Neural cell (in vitro differentiated cells): ENCODE measurements around the gene ACY1. TPM values are rescaled to one million over a fixed set of nuclear protein-coding genes. Genes with fewer than 3 reads are reported as not detected.

Experiments
- H2AFZ ChIP-seq: fragments of 200-600, 300-800 bp; sonication (generic), shearing (Covaris generic); 2 replicates; pipeline ENCODE4 v1.6.0; 2014; ENCODE audit warnings: low read depth, mild to moderate bottlenecking, antibody characterized with exemption, low read length, moderate library complexity
- H3F3A ChIP-seq: fragments of 200-600 bp; shearing (Covaris generic); 2 replicates; pipeline ENCODE4 v1.6.1; 2016; ENCODE audit warnings: mild to moderate bottlenecking, moderate library complexity, mixed read lengths, antibody characterized with exemption, low read length; ENCODE audit not compliant: insufficient read depth, poor library complexity, severe bottlenecking
- H3K27ac ChIP-seq: fragments of 200-600, 300-800 bp; sonication (generic), shearing (Covaris generic); 2 replicates; pipeline ENCODE4 v1.5.1; 2014; ENCODE audit warnings: mild to moderate bottlenecking, low read length, moderate library complexity
- H3K27me3 ChIP-seq: fragments of 300-800, 200-600 bp; sonication (generic), shearing (Covaris generic); 2 replicates; pipeline ENCODE4 v1.6.0; 2014; ENCODE audit warnings: mild to moderate bottlenecking, low read depth, low read length, moderate library complexity; ENCODE audit not compliant: insufficient read depth
- H3K36me3 ChIP-seq: fragments of 300-800, 200-600 bp; sonication (generic), shearing (Covaris generic); 2 replicates; pipeline ENCODE4 v1.5.1; 2014; ENCODE audit warnings: mild to moderate bottlenecking, antibody characterized with exemption, low read length, moderate library complexity; ENCODE audit not compliant: insufficient read depth
- H3K4me2 ChIP-seq: fragments of 300-800, 200-600 bp; sonication (generic), shearing (Covaris generic); 2 replicates; pipeline ENCODE4 v1.6.0; 2014; ENCODE audit warnings: mild to moderate bottlenecking, low read length
- H3K4me3 ChIP-seq: fragments of 300-800, 200-600 bp; sonication (generic), shearing (Covaris generic); 2 replicates; pipeline ENCODE4 v1.5.1; 2014; ENCODE audit warnings: mild to moderate bottlenecking, low read length, moderate library complexity
- H3K79me2 ChIP-seq: fragments of 200-600 bp; shearing (Covaris generic); replicated peaks from 2 replicates; pipeline ENCODE4 v1.6.0; 2014; ENCODE audit warnings: mild to moderate bottlenecking, low read length, moderate library complexity; ENCODE audit not compliant: insufficient read depth
- H3K9ac ChIP-seq: fragments of 300-800, 200-600 bp; sonication (generic), shearing (Covaris generic); 2 replicates; pipeline ENCODE4 v1.6.1; 2016; ENCODE audit warnings: mild to moderate bottlenecking, low read length, mixed read lengths
- H3K9me2 ChIP-seq: fragments of 200-600 bp; shearing (Covaris generic); 2 replicates; pipeline ENCODE4 v1.6.1; 2016; ENCODE audit warnings: mild to moderate bottlenecking, low read length, mixed read lengths; ENCODE audit not compliant: insufficient read depth
- H3K9me3 ChIP-seq: fragments of 200-600, 300-800 bp; sonication (generic), shearing (Covaris generic); 2 replicates; pipeline ENCODE4 v1.6.1; 2016; ENCODE audit warnings: mild to moderate bottlenecking, mixed run types, low read length, moderate library complexity, mixed read lengths
- H4K20me1 ChIP-seq: fragments of 200-600 bp; shearing (Covaris generic); 2 replicates; pipeline ENCODE4 v1.6.1; 2016; ENCODE audit warnings: mild to moderate bottlenecking, mixed run types; ENCODE audit not compliant: insufficient read depth
- EP300 ChIP-seq: fragments of 450-650 bp; conservative IDR thresholded peaks from 2 replicates; pipeline ENCODE4 v1.6.1; 2014; ENCODE audit warnings: antibody characterized with exemption, mild to moderate bottlenecking, moderate library complexity; ENCODE audit not compliant: poor library complexity, severe bottlenecking
- EZH2 ChIP-seq: fragments of 200-600, 300-800 bp; shearing (Covaris generic), sonication (generic); IDR thresholded peaks from 2 replicates; pipeline ENCODE4 v1.6.1; 2014; ENCODE audit warnings: antibody characterized with exemption, low read length, borderline replicate concordance, mild to moderate bottlenecking; ENCODE audit not compliant: insufficient read depth, poor library complexity, severe bottlenecking
- MXI1 ChIP-seq: fragments of 450-650 bp; conservative IDR thresholded peaks from 2 replicates; pipeline ENCODE4 v1.6.1; 2014; ENCODE audit warnings: antibody characterized with exemption, mild to moderate bottlenecking; ENCODE audit not compliant: poor library complexity, severe bottlenecking
- POLR2AphosphoS5 ChIP-seq: IDR thresholded peaks from 2 replicates; pipeline ENCODE4 v1.6.1; 2012
- RAD21 ChIP-seq: fragments of 450-650 bp; conservative IDR thresholded peaks from 2 replicates; pipeline ENCODE4 v1.6.1; 2014; ENCODE audit warnings: antibody characterized with exemption, mild to moderate bottlenecking, moderate library complexity
- SMC3 ChIP-seq: fragments of 450-650 bp; conservative IDR thresholded peaks from 2 replicates; pipeline ENCODE4 v1.6.1; 2014; ENCODE audit warnings: antibody characterized with exemption, mild to moderate bottlenecking, moderate library complexity; ENCODE audit not compliant: poor library complexity
- TAF1 ChIP-seq: IDR thresholded peaks from 2 replicates; pipeline ENCODE4 v1.6.1; 2012; ENCODE audit warnings: low read depth
- polyA plus RNA-seq: library from polyadenylated mRNA; depleted of rRNA; stranded (reverse); fragments of >200 nt; gene quantifications from 2 replicates; pipeline ENCODE4 v1.2.3, GENCODE V29; 2014
- TF ChIP-seq, protein P1 (sequence below): IDR thresholded peaks from 2 replicates; pipeline ENCODE4 v1.6.1; 2012; ENCODE audit warnings: borderline replicate concordance
- TF ChIP-seq, protein P2 (sequence below): fragments of 450-650 bp; IDR thresholded peaks from 2 replicates; pipeline ENCODE4 v1.5.1; 2014; ENCODE audit warnings: antibody characterized with exemption, mild to moderate bottlenecking, moderate library complexity; ENCODE audit not compliant: poor library complexity, severe bottlenecking

Gene ACY1
- polyA plus RNA-seq, 1 donor from 2014 or later = 14.4 TPM

DNA sequence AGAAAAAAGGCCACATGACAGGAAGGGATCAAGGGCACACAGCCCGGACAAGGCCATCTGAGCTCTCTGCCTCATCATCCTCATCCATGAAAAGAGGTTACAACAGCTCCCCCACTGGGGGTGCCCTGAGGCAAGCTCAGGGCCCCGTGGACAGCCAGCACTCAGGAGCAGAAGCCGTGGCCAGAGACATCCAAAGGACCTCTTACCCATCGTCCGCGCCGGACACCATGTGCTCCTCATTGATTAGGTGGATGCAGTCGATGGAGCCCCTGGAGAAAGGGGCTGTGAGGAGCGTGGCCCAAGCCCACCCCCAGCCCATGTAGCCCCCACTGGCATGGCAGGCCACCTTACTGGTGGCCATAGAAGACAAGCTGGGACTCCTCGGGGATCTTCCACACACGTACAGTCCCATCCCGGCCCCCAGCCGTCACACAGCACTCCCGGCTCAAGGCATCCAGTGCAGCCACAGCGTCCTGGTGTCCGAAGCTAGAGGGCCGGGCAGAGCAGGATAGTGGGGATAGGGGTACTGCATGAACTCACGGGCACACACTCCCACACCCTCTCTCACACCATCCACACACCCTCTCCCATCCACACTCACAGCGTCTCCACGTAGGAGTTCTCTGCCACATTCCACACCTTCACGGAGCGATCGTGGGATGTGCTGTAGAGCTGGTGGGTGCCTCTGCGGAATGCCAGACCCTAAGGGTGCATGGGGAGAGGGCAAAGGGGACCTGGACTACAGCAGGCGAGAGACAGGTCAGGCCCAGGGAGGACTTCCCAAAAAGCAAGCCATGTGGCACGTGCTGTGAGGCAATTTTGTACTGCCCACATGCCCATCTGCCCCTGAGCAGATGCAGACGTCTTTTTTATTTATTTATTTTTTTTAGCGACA is 48.1 kb upstream of the ACY1 start:
- H3K36me3 ChIP-seq = no peaks in the 10 kb centered on the region
- H3K4me3 ChIP-seq = no peak overlapping the region
- no peaks in the 10 kb centered on the region for H3K9me3 ChIP-seq
- H4K20me1 ChIP-seq = no peaks in the 10 kb centered on the region
- no peak overlapping the region for H3K27ac ChIP-seq
- H2AFZ ChIP-seq = no peak overlapping the region
- H3K9ac ChIP-seq = no peak overlapping the region
- no peak for TF ChIP-seq EZH2
- TF ChIP-seq, protein P1, sequence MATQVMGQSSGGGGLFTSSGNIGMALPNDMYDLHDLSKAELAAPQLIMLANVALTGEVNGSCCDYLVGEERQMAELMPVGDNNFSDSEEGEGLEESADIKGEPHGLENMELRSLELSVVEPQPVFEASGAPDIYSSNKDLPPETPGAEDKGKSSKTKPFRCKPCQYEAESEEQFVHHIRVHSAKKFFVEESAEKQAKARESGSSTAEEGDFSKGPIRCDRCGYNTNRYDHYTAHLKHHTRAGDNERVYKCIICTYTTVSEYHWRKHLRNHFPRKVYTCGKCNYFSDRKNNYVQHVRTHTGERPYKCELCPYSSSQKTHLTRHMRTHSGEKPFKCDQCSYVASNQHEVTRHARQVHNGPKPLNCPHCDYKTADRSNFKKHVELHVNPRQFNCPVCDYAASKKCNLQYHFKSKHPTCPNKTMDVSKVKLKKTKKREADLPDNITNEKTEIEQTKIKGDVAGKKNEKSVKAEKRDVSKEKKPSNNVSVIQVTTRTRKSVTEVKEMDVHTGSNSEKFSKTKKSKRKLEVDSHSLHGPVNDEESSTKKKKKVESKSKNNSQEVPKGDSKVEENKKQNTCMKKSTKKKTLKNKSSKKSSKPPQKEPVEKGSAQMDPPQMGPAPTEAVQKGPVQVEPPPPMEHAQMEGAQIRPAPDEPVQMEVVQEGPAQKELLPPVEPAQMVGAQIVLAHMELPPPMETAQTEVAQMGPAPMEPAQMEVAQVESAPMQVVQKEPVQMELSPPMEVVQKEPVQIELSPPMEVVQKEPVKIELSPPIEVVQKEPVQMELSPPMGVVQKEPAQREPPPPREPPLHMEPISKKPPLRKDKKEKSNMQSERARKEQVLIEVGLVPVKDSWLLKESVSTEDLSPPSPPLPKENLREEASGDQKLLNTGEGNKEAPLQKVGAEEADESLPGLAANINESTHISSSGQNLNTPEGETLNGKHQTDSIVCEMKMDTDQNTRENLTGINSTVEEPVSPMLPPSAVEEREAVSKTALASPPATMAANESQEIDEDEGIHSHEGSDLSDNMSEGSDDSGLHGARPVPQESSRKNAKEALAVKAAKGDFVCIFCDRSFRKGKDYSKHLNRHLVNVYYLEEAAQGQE = no peak
- no peak for TF ChIP-seq POLR2AphosphoS5
- TF ChIP-seq SMC3 = no peak
- TF ChIP-seq RAD21 = no peak
- TF ChIP-seq, protein P2, sequence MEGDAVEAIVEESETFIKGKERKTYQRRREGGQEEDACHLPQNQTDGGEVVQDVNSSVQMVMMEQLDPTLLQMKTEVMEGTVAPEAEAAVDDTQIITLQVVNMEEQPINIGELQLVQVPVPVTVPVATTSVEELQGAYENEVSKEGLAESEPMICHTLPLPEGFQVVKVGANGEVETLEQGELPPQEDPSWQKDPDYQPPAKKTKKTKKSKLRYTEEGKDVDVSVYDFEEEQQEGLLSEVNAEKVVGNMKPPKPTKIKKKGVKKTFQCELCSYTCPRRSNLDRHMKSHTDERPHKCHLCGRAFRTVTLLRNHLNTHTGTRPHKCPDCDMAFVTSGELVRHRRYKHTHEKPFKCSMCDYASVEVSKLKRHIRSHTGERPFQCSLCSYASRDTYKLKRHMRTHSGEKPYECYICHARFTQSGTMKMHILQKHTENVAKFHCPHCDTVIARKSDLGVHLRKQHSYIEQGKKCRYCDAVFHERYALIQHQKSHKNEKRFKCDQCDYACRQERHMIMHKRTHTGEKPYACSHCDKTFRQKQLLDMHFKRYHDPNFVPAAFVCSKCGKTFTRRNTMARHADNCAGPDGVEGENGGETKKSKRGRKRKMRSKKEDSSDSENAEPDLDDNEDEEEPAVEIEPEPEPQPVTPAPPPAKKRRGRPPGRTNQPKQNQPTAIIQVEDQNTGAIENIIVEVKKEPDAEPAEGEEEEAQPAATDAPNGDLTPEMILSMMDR = no peak
- H3F3A ChIP-seq = no peaks in the 10 kb centered on the region
- no peaks in the 10 kb centered on the region for H3K9me2 ChIP-seq
- no peaks in the 10 kb centered on the region for H3K27me3 ChIP-seq
- H3K4me2 ChIP-seq = no peak overlapping the region
- no peaks in the 10 kb centered on the region for H3K79me2 ChIP-seq

DNA sequence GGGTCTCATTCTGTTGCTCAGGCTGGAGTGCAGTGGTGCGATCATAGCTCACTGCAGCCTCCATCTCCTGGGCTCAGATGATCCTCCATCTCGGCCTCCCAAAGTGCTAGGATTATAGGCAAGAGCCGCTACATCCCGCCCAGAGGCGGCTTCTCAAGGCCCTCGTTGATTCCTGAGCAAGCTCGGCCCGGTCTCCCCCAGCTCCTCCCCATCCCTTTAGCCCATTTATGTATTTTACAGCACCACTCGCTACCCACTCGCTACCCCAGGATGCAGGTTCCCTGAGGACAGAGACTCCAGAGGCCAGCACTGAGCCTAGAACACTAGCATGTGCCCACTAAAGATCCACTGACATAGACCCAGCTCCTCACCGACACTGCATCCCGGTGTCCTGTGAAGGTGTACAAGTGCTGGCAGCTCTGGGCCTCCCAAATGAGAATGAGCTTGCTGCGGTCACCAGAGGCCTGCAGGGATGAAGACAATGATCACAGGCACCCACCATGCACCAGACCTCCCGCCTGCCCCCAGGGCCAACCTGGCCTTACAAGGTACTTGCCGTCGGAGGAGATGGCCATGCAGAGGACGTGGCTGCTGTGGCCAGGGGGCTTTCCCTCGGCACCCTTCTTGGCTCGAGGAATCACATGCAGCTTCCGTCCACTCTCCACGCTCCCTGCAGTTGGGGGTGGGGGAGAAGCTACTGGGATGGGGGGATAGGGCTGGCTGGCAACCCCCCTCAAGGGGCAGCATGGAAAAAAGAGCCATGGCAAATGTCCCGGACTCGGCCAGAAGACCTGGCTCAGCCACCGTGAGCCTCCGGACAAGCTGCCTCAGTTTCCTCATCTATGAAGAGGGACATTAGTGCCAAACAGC is 47.2 kb upstream of the ACY1 start:
- Histone ChIP-seq H3K9me2 (no peaks in the 10 kb centered on the region), H3K27me3 (no peaks in the 10 kb centered on the region), H3K79me2 (no peaks in the 10 kb centered on the region), H4K20me1 (no peaks in the 10 kb centered on the region), H3K4me3 (no peak overlapping the region), H3K9me3 (no peaks in the 10 kb centered on the region), H3K4me2 (no peak overlapping the region), H3F3A (no peaks in the 10 kb centered on the region), H3K9ac (no peak overlapping the region), H3K27ac (no peak overlapping the region), H2AFZ (no peak overlapping the region), H3K36me3 (no peaks in the 10 kb centered on the region)
- TF ChIP-seq, protein P2 = no peak
- TF ChIP-seq EZH2 (no peak), POLR2AphosphoS5 (no peak), SMC3 (no peak), TAF1 (no peak), MXI1 (no peak), EP300 (no peak)
- TF ChIP-seq, protein P1 = no peak
